ENCODE data around the gene EXOC6B. TPM values are rescaled to one million over a fixed set of nuclear protein-coding genes. Genes with fewer than 3 reads are reported as not detected.

EXOC6B gene
- total RNA-seq, 1 experiment from 2014 or later = 40.1 TPM

GRCh38 chr2:72863046-72863445 is 37.2 kb upstream of the EXOC6B start:
- H3K27ac Mint-ChIP-seq = no peak overlapping the region; a peak in 1 of 7 replicates
- H3K36me3 Mint-ChIP-seq (ENCODE audit: insufficient read depth in 1 of 3, low read depth in 3 of 3) = no peaks in the 10 kb centered on the region
- no peak overlapping the region for H4K5ac ChIP-seq (ENCODE audit: insufficient read length, low read depth, low read length)
- H3K4me2 ChIP-seq (ENCODE audit: insufficient read depth, insufficient read length, low read length) = peak overlapping the region; percentile 53
- H3K27me3 ChIP-seq (ENCODE audit: insufficient read depth, low read length) = no peaks in the 10 kb centered on the region; the same call in 1 of the 2 replicates
- H2BK120ac ChIP-seq (ENCODE audit: low read depth, low read length, poor library complexity, severe bottlenecking) = no peak overlapping the region
- no peak overlapping the region for H3K18ac ChIP-seq (ENCODE audit: insufficient read length, low read depth, low read length)
- no peak overlapping the region for H2BK15ac ChIP-seq (ENCODE audit: low read depth, low read length)
- no peak overlapping the region for H4K91ac ChIP-seq (ENCODE audit: insufficient read length, low read depth, low read length)
- no peaks in the 10 kb centered on the region for H3K79me1 ChIP-seq (ENCODE audit: insufficient read depth, low read depth, low read length, poor library complexity, severe bottlenecking)
- H3K4me1 ChIP-seq (ENCODE audit: insufficient read depth, low read length) = no peaks in the 10 kb centered on the region
- peaks cover 8% of the 10 kb centered on the region for H3K23me2 ChIP-seq (ENCODE audit: insufficient read length, low read depth, low read length, poor library complexity, severe bottlenecking)
- no peaks in the 10 kb centered on the region for H3K79me2 ChIP-seq (ENCODE audit: insufficient read depth, low read length)
- no peak overlapping the region for H4K8ac ChIP-seq (replicated peaks; ENCODE audit: insufficient read length, low read depth, low read length)
- H3K14ac ChIP-seq (ENCODE audit: insufficient read depth, low read length) = no peak overlapping the region
- H3K27ac ChIP-seq (ENCODE audit: insufficient read length, low read depth, low read length) = no peak overlapping the region
- H3K9me3 ChIP-seq (ENCODE audit: control insufficient read depth, low read depth, low read length) = no peaks in the 10 kb centered on the region
- peaks cover 9 to 14% of the 10 kb centered on the region in 2 experiments for H3K4me1 Mint-ChIP-seq
- H3K23ac ChIP-seq (ENCODE audit: insufficient read length, low read depth, low read length) = no peak overlapping the region
- no peak overlapping the region for H2BK20ac ChIP-seq (ENCODE audit: low read depth, low read length, poor library complexity, severe bottlenecking)
- no peak overlapping the region for H3T11ph ChIP-seq (ENCODE audit: low read length)
- DNase-seq = peak; percentile 63
- no peak overlapping the region for H3K4ac ChIP-seq (ENCODE audit: low read depth, low read length)
- no peak overlapping the region for H2BK5ac ChIP-seq (ENCODE audit: insufficient read length, low read length)
- H2AK5ac ChIP-seq (ENCODE audit: insufficient read length, low read length) = no peak overlapping the region
- H4K20me1 ChIP-seq (ENCODE audit: control insufficient read depth, insufficient read depth, insufficient read length) = no peaks in the 10 kb centered on the region
- no peak overlapping the region for H2BK12ac ChIP-seq (ENCODE audit: insufficient read length, low read depth, low read length)
- H3K9ac ChIP-seq (ENCODE audit: extremely low read depth, insufficient read length, low read length) = no peak overlapping the region
- peak overlapping the region; percentile 14 for H2AFZ ChIP-seq (ENCODE audit: low read length)
- H3K9me3 Mint-ChIP-seq = no peaks in the 10 kb centered on the region
- H3K4me3 Mint-ChIP-seq = peak overlapping the region; percentile 68 to 75
- peaks cover 22% of the 10 kb centered on the region for H3K27me3 Mint-ChIP-seq (ENCODE audit: low read depth)
- H3K56ac ChIP-seq (ENCODE audit: insufficient read length, low read depth, low read length) = no peak overlapping the region
- TF ChIP-seq, protein P1, sequence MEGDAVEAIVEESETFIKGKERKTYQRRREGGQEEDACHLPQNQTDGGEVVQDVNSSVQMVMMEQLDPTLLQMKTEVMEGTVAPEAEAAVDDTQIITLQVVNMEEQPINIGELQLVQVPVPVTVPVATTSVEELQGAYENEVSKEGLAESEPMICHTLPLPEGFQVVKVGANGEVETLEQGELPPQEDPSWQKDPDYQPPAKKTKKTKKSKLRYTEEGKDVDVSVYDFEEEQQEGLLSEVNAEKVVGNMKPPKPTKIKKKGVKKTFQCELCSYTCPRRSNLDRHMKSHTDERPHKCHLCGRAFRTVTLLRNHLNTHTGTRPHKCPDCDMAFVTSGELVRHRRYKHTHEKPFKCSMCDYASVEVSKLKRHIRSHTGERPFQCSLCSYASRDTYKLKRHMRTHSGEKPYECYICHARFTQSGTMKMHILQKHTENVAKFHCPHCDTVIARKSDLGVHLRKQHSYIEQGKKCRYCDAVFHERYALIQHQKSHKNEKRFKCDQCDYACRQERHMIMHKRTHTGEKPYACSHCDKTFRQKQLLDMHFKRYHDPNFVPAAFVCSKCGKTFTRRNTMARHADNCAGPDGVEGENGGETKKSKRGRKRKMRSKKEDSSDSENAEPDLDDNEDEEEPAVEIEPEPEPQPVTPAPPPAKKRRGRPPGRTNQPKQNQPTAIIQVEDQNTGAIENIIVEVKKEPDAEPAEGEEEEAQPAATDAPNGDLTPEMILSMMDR (conservative IDR thresholded peaks at IDR 0.05) = no peak
- WGBS (ENCODE audit: extremely low coverage, insufficient read length, low lambda C conversion rate) = no CpG with 5 or more reads among the region's 13 CpGs
